Measurements from ENCODE around the gene SCYGR3.

SCYGR3 gene
- total RNA-seq, result 0 reads per million in 4 experiments

- no peak for DNase-seq
These were observed at the start of gene SCYGR3 for GRCh38 chr2:227614740-227615139. Gene SCYGR3 (minus strand): TSS chr2:227614840. CDS start chr2:227614840, 0 bp downstream.

DNA sequence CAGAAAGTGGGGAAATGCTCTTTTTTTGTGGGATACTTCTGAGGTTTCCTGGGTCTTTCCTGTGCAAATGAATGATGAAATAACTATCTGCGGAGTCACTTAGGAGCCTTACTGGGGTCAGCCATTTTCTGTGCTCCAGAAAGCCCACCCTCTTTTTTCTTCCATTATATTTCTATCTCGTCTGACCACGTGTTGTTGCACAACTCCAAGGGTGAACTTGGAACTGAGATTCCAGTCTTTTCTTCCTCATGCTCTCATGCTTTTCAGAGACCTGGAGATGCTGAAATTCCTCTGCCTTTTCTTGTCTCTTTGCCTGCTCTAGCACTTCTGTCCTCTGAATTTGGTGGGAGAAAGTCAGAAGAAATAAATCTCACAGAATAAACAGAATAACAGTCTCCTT, 47.2 kb upstream of the SCYGR3 start:
- DNase-seq, result no peak

DNA sequence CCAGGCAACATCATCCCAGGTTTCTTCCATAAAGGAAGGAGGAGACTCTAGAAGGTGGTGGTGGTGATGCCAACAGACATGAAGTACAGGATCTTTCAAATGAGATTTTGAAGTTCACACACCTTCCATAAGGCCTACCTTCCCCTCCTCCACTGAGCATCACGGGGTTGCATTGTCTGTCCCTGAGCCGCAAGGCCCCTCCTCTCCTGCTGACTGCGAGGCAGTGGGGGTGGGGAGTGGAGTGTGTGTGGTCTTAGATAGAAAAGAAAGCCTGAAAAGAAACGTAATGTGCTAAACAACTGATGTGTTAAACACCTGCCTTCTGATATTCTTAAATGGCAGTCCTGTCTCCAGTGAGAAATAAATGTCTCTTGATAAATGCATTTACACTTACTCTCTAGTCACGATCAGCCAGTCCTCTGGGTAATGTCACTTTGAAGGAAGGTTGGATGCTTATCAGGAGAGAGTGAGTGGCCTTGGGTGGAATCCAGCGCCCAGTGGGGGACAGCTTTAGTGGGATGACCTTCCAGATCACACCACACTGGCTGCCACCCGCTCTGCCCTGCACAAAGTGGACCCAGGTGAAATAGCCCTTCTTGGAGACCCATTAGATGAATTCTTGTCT, 46.5 kb upstream of the SCYGR3 start:
- no peak for DNase-seq

GRCh38 chr2:227657199-227657845, 42.7 kb upstream of the SCYGR3 start:
- no peak for DNase-seq

DNA sequence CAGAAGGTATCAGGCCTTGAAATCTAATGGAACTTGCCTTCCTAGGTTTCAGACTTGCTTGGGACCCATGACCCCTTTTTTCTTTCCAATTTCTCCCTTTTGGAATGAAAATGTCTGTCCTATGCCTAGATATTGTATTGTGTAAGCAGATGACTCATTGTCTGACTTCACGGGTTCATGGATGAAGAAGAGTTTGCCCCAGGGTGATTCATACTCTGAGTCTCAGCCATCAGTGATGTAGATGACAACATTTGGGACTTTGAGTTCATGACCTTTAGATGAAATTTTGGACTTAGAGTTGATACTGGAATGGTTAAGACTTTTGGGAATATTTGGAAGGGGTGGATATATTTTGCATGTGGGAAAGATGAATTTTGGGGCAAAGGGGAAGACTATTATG, 40.8 kb upstream of the SCYGR3 start:
- no peak for DNase-seq

DNA sequence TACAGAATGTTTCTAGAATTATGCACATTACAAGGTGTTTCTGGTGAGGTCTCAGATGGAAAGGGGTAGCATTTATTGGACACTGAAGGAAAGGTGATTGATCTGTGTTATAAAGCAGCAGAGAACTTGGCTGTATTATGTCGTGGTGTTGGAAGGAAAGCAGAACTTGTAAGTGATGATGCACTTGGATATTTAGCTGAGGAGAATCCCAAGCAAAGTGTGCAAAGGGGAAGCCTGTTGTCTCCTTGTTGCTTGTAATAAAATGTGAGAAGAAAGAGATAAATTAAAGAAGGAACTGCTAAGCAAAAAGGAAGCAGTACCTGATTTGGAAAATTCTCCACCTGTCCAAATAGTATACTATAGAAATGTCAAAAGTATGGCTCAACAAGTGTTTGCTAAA, 39.8 kb upstream of the SCYGR3 start:
- DNase-seq, result no peak

- DNase-seq, result no peak
These were observed 38.8 kb upstream of the SCYGR3 start for GRCh38 chr2:227653419-227653818.

- DNase-seq, result no peak
These were observed 29.4 kb upstream of the SCYGR3 start for GRCh38 chr2:227643990-227644551.

- no peak for DNase-seq
These were observed 28.0 kb upstream of the SCYGR3 start for GRCh38 chr2:227642656-227643055.

DNA sequence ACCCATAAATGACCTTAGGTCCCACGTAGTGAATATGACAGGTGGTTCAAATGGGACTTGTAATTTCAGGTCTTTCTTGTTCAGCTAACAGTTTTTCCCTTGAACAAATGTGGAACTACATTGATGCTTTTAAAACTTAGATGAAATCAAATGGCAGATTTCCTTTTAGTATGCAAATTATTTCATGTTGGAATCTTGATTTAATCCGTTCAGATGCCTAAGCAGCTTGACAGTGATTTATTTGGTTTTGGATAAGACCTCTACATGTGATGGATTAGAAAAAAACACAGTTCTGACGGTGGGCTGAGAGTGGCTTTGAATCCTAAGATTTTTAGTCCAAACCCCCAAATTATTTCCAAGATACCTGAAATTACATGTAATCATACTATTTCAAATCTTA, 19.6 kb upstream of the SCYGR3 start:
- no peak for DNase-seq

DNA sequence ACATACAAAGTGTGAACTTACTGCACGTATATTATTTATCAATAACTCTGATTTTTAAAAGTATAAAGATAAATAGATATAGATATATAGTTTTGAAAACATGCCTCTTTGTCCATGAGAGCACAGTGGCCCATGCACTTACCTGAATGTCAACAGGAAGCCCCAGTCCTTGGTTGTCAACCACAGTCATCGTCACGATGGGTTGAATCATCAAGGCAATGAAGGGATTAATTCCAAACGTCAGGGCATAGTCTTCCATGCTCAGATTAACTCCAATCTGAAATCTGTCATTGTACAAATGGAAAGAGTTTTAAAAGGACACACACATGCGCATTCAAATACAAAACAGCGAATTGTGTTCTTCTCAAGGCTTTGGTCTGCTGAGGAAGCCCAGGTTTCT, 18.2 kb upstream of the SCYGR3 start:
- DNase-seq, result no peak

DNA sequence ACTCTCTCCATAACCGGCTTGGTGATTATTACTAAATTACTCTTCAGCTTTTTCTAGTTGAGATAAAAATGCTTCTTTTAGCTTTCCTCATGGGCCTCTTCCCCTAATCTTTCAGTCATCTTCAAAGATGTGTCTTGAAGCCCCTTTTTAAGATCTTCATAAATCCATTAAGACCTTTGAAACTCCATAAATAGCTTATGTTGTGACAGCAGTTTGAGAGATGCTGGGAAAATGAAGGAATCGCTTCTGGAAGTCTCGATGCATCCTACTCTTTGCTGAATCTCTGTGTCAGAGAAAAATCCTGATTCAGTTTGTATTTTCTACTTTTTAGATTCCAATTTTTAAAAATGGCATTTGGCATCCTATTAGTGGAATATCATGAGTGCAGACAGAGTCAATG, 15.7 kb upstream of the SCYGR3 start:
- DNase-seq, result no peak

GRCh38 chr2:227629435-227629834, 14.8 kb upstream of the SCYGR3 start:
- DNase-seq, result no peak

DNA sequence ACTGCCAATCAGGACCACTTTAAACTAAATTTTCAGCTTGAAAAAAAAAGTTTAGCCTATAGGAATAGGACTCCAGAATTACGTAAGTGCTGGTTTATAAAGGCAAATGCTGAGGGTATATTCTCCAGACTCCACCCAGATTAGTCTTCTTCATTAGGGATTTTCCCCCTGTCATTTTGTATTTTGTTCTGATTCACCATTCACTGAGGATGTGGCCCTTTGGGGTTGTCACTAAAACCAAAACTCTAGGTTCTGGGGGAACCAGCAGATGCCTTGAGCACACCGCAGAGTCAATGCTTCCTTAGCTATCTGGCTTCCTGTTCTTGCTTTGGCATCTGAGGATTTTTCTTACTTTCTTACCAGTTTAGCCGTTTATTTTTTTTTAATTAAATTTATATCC, 13.1 kb upstream of the SCYGR3 start:
- DNase-seq, result no peak

- DNase-seq, result no peak
These were observed 12.0 kb upstream of the SCYGR3 start for GRCh38 chr2:227626580-227627151.

GRCh38 chr2:227625420-227625819, 10.8 kb upstream of the SCYGR3 start:
- DNase-seq, result no peak

DNA sequence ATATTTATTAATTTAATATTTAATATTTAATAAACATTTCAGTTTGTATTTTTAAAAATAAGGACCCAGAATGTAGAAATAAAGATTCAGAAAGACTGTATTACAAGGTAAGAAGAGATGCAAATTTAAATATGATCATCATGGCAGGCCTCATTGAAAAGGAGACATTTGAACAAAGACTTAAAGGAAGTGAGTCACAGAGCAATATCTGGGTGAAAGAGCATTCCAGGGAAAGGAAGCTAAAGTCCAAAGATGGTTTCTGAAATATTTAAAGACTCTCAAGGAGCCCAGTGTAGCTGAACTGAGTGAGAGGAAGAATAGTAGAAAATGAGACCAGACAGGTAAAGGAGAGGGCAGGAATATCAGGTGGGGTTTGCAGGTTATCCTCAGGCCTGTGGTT, 8.6 kb upstream of the SCYGR3 start:
- DNase-seq, result no peak

DNA sequence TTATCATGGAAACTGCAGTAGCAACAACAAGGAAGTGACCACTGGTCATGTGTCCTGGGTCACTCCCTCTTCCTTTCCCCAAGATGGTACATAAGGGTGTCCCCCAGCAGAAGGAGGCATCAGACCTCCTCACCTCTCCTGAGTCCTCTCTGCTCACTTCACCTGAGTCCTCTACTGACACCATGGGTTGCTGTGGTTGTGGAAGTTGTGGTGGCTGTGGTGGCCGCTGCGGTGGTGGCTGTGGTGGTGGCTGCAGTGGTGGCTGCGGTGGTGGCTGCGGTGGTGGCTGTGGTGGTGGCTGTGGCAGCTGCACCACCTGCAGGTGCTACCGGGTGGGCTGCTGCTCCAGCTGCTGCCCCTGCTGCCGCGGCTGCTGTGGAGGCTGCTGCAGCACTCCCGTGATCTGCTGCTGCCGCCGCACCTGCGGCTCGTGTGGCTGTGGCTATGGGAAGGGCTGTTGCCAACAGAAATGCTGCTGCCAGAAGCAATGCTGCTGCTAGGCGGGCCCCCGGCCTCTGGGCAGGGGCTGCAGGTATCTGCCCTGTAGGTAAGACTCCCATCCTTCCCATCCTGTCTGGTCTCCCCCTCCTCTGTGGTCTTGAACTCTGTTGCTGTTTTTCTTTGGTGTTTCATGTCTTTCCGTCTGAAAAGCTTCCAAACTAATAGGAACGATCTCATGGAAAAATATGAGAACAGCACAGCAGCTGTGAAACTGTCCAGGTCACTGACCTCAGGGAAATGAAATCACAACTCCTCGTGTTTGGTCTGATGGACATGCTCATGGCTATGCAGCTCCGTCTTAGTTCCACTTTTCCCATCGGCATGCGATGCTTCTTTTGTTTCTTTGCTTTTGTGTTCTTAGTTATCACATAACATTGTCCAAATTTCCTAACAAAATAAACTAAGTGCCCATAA, 2.9 kb upstream of the SCYGR3 start, which contains the start of gene SCYGR4:
Gene SCYGR4 (plus strand): TSS at position 183 of the 915 bp plus-strand sequence. CDS start 0 bp downstream, at position 183.
- DNase-seq, result no peak

- DNase-seq, result no peak
These were observed 2.0 kb upstream of the SCYGR3 start for GRCh38 chr2:227616631-227617030.

DNA sequence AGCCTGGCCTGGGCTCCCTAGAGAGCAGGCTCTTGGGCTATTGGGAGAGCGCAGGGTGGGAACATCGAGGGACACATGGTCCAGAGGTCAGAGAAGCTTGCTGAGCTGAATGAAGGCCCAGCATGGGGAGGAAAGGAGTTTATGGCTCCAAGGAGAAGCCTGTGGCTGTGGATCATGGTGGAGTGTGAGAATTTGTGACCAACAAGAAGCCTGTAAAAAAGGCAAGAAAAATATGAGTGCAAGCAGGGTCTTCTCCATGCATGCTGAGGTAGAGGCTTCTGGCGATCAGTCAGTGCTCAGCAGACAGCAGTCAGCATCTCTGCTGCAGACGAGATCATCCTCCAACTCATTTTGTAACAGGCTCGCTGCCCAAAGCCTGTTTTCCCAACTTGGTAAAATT, 1.3 kb upstream of the SCYGR3 start:
- no peak for DNase-seq

GRCh38 chr2:227615181-227615580, 541 bp upstream of the SCYGR3 start:
- DNase-seq, result no peak

GRCh38 chr2:227614246-227614645, 394 bp downstream of the SCYGR3 start:
- no peak for DNase-seq

GRCh38 chr2:227613272-227613660, 1.4 kb downstream of the SCYGR3 start:
- DNase-seq, result no peak

All from effector CD8-positive, alpha-beta T cell (primary cell).